Measurements from ENCODE around the gene IHH.

IHH gene

GRCh38 chr2:219087848-219088247, 27.1 kb upstream of the IHH start:
- no peaks in the 10 kb centered on the region for H3K4me1 ChIP-seq (ENCODE audit: control insufficient read depth, low read depth, low read length)
- no peaks in the 10 kb centered on the region for H3K9me3 ChIP-seq (ENCODE audit: control insufficient read depth, low read depth, low read length)
- H3K27ac ChIP-seq (ENCODE audit: low read length): no peak overlapping the region
- no peak overlapping the region for H3K9ac ChIP-seq (ENCODE audit: low read length)
- H3K4me3 ChIP-seq (ENCODE audit: low read length): no peak overlapping the region
- no peaks in the 10 kb centered on the region for H3K36me3 ChIP-seq (ENCODE audit: control insufficient read depth, low read depth, low read length)
- no peaks in the 10 kb centered on the region for H3K27me3 ChIP-seq (ENCODE audit: control insufficient read depth, insufficient read depth, low read length)

GRCh38 chr2:219087361-219087760, 26.6 kb upstream of the IHH start:
- no peak overlapping the region for H3K27ac ChIP-seq (ENCODE audit: low read length)
- H3K9me3 ChIP-seq (ENCODE audit: control insufficient read depth, low read depth, low read length): no peaks in the 10 kb centered on the region
- H3K4me1 ChIP-seq (ENCODE audit: control insufficient read depth, low read depth, low read length): no peaks in the 10 kb centered on the region
- H3K27me3 ChIP-seq (ENCODE audit: control insufficient read depth, insufficient read depth, low read length): no peaks in the 10 kb centered on the region
- no peak overlapping the region for H3K9ac ChIP-seq (ENCODE audit: low read length)
- no peaks in the 10 kb centered on the region for H3K36me3 ChIP-seq (ENCODE audit: control insufficient read depth, low read depth, low read length)
- H3K4me3 ChIP-seq (ENCODE audit: low read length): no peak overlapping the region

DNA sequence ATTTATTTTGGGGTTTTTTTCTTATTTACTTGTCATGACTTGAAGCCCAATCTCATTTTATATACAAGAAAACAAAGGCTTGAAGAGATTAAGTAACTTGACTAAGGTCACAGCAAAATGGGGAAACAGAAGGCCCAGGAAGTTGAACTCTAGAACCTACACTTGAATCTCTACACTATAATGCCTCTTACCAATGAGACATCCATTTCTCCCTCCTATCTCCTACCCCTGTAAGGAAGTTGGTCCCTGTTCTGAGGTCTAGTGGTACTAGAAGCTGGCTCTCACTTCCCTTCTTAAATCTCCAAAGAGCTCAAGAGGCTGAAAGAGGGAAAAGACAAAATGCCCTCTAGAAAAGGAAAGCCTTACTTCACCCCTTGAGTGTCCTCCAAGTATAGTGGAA, 25.5 kb upstream of the IHH start:
- no peak overlapping the region for H3K9ac ChIP-seq (ENCODE audit: low read length)
- H3K9me3 ChIP-seq (ENCODE audit: control insufficient read depth, low read depth, low read length): no peaks in the 10 kb centered on the region
- H3K27ac ChIP-seq (ENCODE audit: low read length): no peak overlapping the region
- H3K4me1 ChIP-seq (ENCODE audit: control insufficient read depth, low read depth, low read length): no peaks in the 10 kb centered on the region
- H3K4me3 ChIP-seq (ENCODE audit: low read length): no peak overlapping the region
- H3K36me3 ChIP-seq (ENCODE audit: control insufficient read depth, low read depth, low read length): no peaks in the 10 kb centered on the region
- H3K27me3 ChIP-seq (ENCODE audit: control insufficient read depth, insufficient read depth, low read length): no peaks in the 10 kb centered on the region

DNA sequence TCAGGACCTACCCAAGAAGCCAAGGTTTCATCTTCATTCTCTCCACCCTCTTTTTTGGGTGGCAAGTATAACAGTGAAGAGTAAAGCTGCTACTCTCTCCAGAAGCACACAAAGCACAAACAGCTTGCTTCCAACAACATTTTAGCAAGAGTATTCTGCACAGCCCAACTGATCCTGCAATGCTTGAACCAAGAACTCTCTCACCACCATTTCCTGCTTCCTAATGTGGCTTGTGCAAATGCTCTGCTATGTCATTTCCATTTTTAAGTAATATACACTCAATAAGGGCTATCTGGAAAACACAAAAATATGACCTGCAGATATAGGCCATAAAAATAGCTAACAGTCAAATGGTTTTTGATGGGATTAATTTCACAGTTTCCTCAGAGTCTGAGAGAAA, 24.1 kb upstream of the IHH start:
- Histone ChIP-seq H3K9ac (ENCODE audit: low read length) (no peak overlapping the region), H3K4me1 (ENCODE audit: control insufficient read depth, low read depth, low read length) (no peaks in the 10 kb centered on the region), H3K27ac (ENCODE audit: low read length) (no peak overlapping the region)

DNA sequence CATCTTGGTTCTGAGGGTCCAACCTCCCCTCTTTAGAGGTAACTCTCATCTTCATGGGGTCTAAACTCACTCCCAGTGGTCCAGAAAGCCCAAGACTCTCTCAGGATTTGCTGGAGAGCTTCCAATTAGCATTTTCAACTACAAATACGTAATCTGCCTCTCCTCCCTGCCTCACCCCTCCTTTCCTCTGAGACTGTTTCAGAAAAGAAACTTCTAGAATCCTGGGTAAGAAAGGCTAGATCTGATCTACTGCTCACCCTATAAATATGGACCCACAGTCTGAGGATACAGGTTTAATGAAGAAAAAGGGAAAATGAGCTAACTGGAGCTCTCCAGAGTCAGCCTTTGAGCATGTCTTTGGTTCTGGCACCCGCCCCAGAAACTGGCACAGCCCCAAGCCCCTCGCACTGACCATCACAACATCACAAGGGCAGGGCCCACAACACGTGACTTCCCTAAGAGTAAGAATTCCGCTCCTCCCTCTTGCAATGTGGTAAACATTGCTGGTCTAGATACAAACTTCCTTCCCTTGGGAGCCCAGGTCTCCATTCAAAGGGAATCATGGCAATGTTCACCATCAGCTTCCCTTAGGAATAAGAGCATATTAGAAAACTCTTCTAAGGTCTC, 21.7 kb upstream of the IHH start:
- Histone ChIP-seq H3K4me3 (ENCODE audit: low read length) (no peak overlapping the region), H3K36me3 (ENCODE audit: control insufficient read depth, low read depth, low read length) (no peaks in the 10 kb centered on the region), H3K9me3 (ENCODE audit: control insufficient read depth, low read depth, low read length) (no peaks in the 10 kb centered on the region), H3K27me3 (ENCODE audit: control insufficient read depth, insufficient read depth, low read length) (no peaks in the 10 kb centered on the region), H3K4me1 (ENCODE audit: control insufficient read depth, low read depth, low read length) (no peaks in the 10 kb centered on the region), H3K9ac (ENCODE audit: low read length) (no peak overlapping the region), H3K27ac (ENCODE audit: low read length) (no peak overlapping the region)

More for the DNA sequence above, 24.1 kb upstream of the IHH start:
- Histone ChIP-seq H3K36me3 (ENCODE audit: control insufficient read depth, low read depth, low read length) (no peaks in the 10 kb centered on the region), H3K4me3 (ENCODE audit: low read length) (no peak overlapping the region), H3K27me3 (ENCODE audit: control insufficient read depth, insufficient read depth, low read length) (no peaks in the 10 kb centered on the region), H3K9me3 (ENCODE audit: control insufficient read depth, low read depth, low read length) (no peaks in the 10 kb centered on the region)

DNA sequence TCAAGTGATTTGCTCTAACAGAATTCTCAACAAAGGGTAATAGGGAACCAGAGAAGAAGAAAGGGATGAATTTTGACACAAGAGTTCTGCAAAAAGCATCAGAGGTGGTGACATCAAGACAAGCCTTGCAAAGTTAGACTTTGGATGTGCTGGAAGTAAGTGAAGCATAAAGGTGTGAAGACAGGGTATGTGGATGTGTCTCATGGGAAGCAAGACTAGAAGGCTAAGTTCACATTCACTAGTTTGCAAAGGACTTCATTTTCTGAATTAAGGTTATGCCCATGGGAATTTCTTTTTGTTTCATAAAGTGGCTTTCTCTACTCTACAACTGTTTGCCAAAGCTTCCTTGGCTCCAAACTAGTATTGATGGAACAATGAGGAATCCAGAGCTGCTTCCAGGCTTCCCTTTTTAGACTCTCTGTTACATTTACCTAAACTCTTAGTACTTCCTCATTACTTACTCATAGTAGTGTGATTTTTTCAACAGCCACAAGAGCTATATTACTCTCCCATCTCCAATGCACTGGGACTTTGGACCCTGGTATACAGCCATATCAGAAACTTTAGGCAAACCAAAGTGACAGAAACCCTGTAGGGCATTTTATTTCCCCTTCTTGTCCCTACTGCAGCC, 21.1 kb upstream of the IHH start:
- Histone ChIP-seq H3K27ac (ENCODE audit: low read length) (no peak overlapping the region), H3K36me3 (ENCODE audit: control insufficient read depth, low read depth, low read length) (peaks cover 5% of the 10 kb centered on the region), H3K27me3 (ENCODE audit: control insufficient read depth, insufficient read depth, low read length) (no peaks in the 10 kb centered on the region), H3K9ac (ENCODE audit: low read length) (no peak overlapping the region), H3K4me1 (ENCODE audit: control insufficient read depth, low read depth, low read length) (no peaks in the 10 kb centered on the region), H3K4me3 (ENCODE audit: low read length) (no peak overlapping the region), H3K9me3 (ENCODE audit: control insufficient read depth, low read depth, low read length) (no peaks in the 10 kb centered on the region)

GRCh38 chr2:219081096-219081495, 20.4 kb upstream of the IHH start:
- H3K9me3 ChIP-seq (ENCODE audit: control insufficient read depth, low read depth, low read length): no peaks in the 10 kb centered on the region
- no peak overlapping the region for H3K4me3 ChIP-seq (ENCODE audit: low read length)
- H3K36me3 ChIP-seq (ENCODE audit: control insufficient read depth, low read depth, low read length): peaks cover 8% of the 10 kb centered on the region
- H3K4me1 ChIP-seq (ENCODE audit: control insufficient read depth, low read depth, low read length): no peaks in the 10 kb centered on the region
- no peaks in the 10 kb centered on the region for H3K27me3 ChIP-seq (ENCODE audit: control insufficient read depth, insufficient read depth, low read length)
- no peak overlapping the region for H3K27ac ChIP-seq (ENCODE audit: low read length)
- H3K9ac ChIP-seq (ENCODE audit: low read length): no peak overlapping the region

GRCh38 chr2:219079417-219079816, 18.7 kb upstream of the IHH start:
- peaks cover 12% of the 10 kb centered on the region for H3K36me3 ChIP-seq (ENCODE audit: control insufficient read depth, low read depth, low read length)
- H3K9ac ChIP-seq (ENCODE audit: low read length): no peak overlapping the region
- H3K27ac ChIP-seq (ENCODE audit: low read length): no peak overlapping the region
- no peaks in the 10 kb centered on the region for H3K4me1 ChIP-seq (ENCODE audit: control insufficient read depth, low read depth, low read length)
- no peak overlapping the region for H3K4me3 ChIP-seq (ENCODE audit: low read length)
- H3K27me3 ChIP-seq (ENCODE audit: control insufficient read depth, insufficient read depth, low read length): no peaks in the 10 kb centered on the region
- H3K9me3 ChIP-seq (ENCODE audit: control insufficient read depth, low read depth, low read length): no peaks in the 10 kb centered on the region

GRCh38 chr2:219078951-219079350, 18.2 kb upstream of the IHH start:
- no peak overlapping the region for H3K9ac ChIP-seq (ENCODE audit: low read length)
- no peak overlapping the region for H3K4me3 ChIP-seq (ENCODE audit: low read length)
- no peaks in the 10 kb centered on the region for H3K9me3 ChIP-seq (ENCODE audit: control insufficient read depth, low read depth, low read length)
- peaks cover 12% of the 10 kb centered on the region for H3K36me3 ChIP-seq (ENCODE audit: control insufficient read depth, low read depth, low read length)
- H3K27ac ChIP-seq (ENCODE audit: low read length): no peak overlapping the region
- H3K4me1 ChIP-seq (ENCODE audit: control insufficient read depth, low read depth, low read length): peaks cover 3% of the 10 kb centered on the region
- no peaks in the 10 kb centered on the region for H3K27me3 ChIP-seq (ENCODE audit: control insufficient read depth, insufficient read depth, low read length)

GRCh38 chr2:219078126-219078525, 17.4 kb upstream of the IHH start:
- Histone ChIP-seq H3K9me3 (ENCODE audit: control insufficient read depth, low read depth, low read length) (no peaks in the 10 kb centered on the region), H3K27me3 (ENCODE audit: control insufficient read depth, insufficient read depth, low read length) (no peaks in the 10 kb centered on the region), H3K4me1 (ENCODE audit: control insufficient read depth, low read depth, low read length) (peaks cover 6% of the 10 kb centered on the region), H3K36me3 (ENCODE audit: control insufficient read depth, low read depth, low read length) (peaks cover 12% of the 10 kb centered on the region), H3K9ac (ENCODE audit: low read length) (no peak overlapping the region), H3K27ac (ENCODE audit: low read length) (no peak overlapping the region), H3K4me3 (ENCODE audit: low read length) (no peak overlapping the region)

- Histone ChIP-seq H3K27ac (ENCODE audit: low read length) (no peak overlapping the region), H3K4me3 (ENCODE audit: low read length) (no peak overlapping the region), H3K9me3 (ENCODE audit: control insufficient read depth, low read depth, low read length) (no peaks in the 10 kb centered on the region), H3K27me3 (ENCODE audit: control insufficient read depth, insufficient read depth, low read length) (no peaks in the 10 kb centered on the region), H3K9ac (ENCODE audit: low read length) (no peak overlapping the region), H3K4me1 (ENCODE audit: control insufficient read depth, low read depth, low read length) (peaks cover 6% of the 10 kb centered on the region), H3K36me3 (ENCODE audit: control insufficient read depth, low read depth, low read length) (peaks cover 12% of the 10 kb centered on the region)
These were observed 15.5 kb upstream of the IHH start for GRCh38 chr2:219076253-219076652.

GRCh38 chr2:219073413-219074129, 12.8 kb upstream of the IHH start:
- Histone ChIP-seq H3K27me3 (ENCODE audit: control insufficient read depth, insufficient read depth, low read length) (no peaks in the 10 kb centered on the region), H3K9ac (ENCODE audit: low read length) (no peak overlapping the region), H3K27ac (ENCODE audit: low read length) (no peak overlapping the region), H3K4me3 (ENCODE audit: low read length) (no peak overlapping the region), H3K9me3 (ENCODE audit: control insufficient read depth, low read depth, low read length) (no peaks in the 10 kb centered on the region), H3K36me3 (ENCODE audit: control insufficient read depth, low read depth, low read length) (peaks cover 12% of the 10 kb centered on the region), H3K4me1 (ENCODE audit: control insufficient read depth, low read depth, low read length) (peaks cover 6% of the 10 kb centered on the region)

Data from iPS-18a (cell line).